ENCODE measurements around the gene GNAO1.

- no peak for TF ChIP-seq POLR2AphosphoS5 (IDR thresholded peaks at IDR 0.05)
- no peak for TF ChIP-seq EZH2 (IDR thresholded peaks at IDR 0.05; ENCODE audit: borderline replicate concordance, insufficient read depth, low read length, poor library complexity, severe bottlenecking)
- no peak for TF ChIP-seq RAD21 (conservative IDR thresholded peaks at IDR 0.05)
- TF ChIP-seq, protein P1, sequence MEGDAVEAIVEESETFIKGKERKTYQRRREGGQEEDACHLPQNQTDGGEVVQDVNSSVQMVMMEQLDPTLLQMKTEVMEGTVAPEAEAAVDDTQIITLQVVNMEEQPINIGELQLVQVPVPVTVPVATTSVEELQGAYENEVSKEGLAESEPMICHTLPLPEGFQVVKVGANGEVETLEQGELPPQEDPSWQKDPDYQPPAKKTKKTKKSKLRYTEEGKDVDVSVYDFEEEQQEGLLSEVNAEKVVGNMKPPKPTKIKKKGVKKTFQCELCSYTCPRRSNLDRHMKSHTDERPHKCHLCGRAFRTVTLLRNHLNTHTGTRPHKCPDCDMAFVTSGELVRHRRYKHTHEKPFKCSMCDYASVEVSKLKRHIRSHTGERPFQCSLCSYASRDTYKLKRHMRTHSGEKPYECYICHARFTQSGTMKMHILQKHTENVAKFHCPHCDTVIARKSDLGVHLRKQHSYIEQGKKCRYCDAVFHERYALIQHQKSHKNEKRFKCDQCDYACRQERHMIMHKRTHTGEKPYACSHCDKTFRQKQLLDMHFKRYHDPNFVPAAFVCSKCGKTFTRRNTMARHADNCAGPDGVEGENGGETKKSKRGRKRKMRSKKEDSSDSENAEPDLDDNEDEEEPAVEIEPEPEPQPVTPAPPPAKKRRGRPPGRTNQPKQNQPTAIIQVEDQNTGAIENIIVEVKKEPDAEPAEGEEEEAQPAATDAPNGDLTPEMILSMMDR (IDR thresholded peaks at IDR 0.05; ENCODE audit: poor library complexity, severe bottlenecking): no peak
These were observed 83.8 kb downstream of the GNAO1 start for GRCh38 chr16:56275076-56275475.
